ENCODE measurements around the gene CENPP.

CENPP gene

GRCh38 chr9:92619601-92620300, 294.0 kb downstream of the CENPP start:
- DNase-seq: no peak

- peak; percentile 45 for DNase-seq
Measured at GRCh38 chr9:92620845-92621244, 295.1 kb downstream of the CENPP start.

- peak; percentile 25 for DNase-seq
Measured at GRCh38 chr9:92623936-92624335, 298.2 kb downstream of the CENPP start.

GRCh38 chr9:92626484-92626883, 300.7 kb downstream of the CENPP start:
- no peak for DNase-seq

DNA sequence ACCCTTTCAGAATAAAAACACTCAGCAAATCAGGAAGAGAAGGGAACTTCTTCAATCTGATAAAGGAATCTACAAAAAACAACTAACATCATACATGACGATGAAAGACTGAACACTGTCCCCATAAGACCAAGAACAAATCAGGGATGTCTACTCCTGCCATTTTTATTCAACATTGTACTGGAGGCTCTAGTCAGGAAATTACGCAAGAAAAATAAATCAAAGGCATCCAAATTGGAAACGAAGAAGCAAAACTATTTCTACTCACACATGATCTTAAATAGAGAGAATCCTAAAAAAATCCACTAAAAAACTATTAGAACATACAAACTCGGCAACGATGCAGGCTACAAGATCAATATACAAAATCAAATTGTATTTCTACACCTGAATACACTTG, 301.9 kb downstream of the CENPP start:
- DNase-seq: no peak

DNA sequence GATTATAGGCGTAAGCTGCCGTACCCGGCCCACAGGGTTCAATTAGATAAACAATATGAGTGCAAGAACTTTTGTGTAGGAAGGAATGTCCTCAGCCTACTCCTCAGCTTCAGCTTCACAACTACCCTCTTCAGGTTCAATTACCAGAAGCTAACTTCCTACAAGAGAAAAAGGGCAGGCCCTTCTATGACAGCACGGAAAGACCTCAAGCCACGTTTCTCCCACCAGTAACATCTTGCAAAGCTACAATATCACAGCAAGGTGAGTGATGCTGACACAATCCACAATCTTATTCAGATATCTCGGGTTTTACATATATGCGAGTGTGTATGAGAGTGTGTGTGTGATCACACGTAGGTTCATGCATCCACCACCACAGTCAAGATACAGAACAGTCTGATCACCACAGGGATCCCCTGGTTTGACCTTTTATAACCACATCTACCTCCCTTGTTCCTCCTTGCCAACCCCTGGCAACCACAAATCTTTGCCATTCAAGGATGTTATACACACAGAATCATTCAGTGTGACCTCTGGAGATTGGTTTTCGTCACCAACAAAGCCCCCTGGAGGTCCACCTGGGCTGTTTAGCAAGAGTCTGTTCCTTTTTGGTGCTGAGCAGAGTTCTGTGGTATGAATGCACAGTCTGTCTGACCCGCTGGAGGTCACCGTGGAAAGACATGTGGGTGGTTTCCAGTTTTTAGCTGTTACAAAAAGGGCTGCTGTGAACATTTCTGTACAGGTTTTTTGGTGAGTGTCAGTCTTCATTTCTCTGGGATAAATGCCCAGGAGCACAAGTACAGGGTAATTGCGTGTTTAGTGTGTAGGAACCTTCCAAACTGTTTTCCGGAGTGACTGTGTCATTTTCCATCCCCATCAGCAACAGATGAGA, 305.9 kb downstream of the CENPP start:
- DNase-seq: peak; percentile 51

GRCh38 chr9:92632641-92633040, 306.9 kb downstream of the CENPP start:
- DNase-seq: peak; percentile 41

- DNase-seq: peak; percentile 47
Measured at GRCh38 chr9:92633614-92634278, 308.0 kb downstream of the CENPP start.

GRCh38 chr9:92634712-92635605, 309.2 kb downstream of the CENPP start:
- peak; percentile 85 for DNase-seq

GRCh38 chr9:92635760-92636159, 310.0 kb downstream of the CENPP start:
- DNase-seq: peak; percentile 25

DNA sequence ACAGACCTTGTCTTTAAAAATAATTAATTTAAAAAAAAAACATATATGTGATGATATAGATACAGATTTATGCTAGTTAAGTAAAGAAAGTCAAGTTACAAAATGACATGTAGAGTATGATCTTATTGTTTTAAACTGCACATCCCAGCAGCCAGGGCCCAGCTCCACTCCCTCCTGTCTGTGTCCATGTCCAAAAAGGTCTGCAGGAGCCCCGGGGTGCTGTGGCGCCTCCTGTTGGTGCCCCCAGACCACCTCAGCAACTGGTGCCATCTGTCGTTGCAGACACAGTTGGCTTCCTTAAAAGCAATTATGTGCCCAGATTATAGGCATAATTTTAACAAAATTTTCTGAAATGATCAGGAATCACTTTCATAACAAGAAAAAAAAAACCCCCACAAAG, 310.9 kb downstream of the CENPP start:
- peak; percentile 30 for DNase-seq

DNA sequence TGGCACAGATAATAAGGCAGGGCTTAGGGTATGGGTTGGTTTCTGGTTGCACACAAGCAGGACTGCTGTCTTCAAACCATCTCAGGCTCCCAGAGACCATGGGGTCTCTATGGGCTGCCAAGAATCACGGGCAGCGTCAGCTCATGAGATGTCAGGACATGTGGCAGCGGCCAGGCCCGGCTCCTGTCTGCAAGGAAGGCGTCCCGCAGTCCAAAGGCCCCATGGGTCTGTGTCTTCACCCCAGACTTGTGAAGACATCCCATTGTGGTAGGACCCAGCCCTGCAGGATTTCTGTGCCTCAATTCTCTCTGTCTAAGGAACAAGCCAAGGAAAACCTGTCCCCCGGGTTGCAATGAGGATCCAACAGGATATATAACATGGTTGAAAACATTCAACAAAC, 311.6 kb downstream of the CENPP start:
- DNase-seq: peak; percentile 37

- peak; percentile 40 for DNase-seq
Measured at GRCh38 chr9:92637886-92638620, 312.3 kb downstream of the CENPP start.

DNA sequence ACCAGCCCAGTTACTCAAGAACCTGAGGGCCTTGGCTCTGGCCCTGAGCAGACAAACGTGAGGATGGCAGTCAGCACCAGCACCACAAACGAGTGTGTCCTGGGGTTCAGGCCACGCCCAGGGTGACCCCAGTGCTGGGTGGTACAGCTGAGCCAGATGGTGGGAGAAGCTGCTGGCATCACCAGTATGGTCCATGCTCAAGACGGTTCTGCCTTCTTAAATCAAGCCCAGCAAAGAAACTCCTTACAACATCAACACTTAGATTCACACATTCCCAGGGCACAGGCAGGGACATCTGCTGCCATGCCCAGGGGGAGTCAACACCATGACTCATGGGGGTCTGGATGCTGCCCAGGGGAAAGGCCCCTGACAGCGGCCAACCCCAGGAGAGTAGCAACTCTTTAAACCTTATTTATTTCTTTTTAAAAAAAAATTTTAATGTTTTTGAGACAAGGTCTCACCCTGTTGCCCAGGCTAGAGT, 312.9 kb downstream of the CENPP start:
- DNase-seq: peak; percentile 35

- peak; percentile 10 for DNase-seq
Measured at GRCh38 chr9:92639124-92639523, 313.4 kb downstream of the CENPP start.

DNA sequence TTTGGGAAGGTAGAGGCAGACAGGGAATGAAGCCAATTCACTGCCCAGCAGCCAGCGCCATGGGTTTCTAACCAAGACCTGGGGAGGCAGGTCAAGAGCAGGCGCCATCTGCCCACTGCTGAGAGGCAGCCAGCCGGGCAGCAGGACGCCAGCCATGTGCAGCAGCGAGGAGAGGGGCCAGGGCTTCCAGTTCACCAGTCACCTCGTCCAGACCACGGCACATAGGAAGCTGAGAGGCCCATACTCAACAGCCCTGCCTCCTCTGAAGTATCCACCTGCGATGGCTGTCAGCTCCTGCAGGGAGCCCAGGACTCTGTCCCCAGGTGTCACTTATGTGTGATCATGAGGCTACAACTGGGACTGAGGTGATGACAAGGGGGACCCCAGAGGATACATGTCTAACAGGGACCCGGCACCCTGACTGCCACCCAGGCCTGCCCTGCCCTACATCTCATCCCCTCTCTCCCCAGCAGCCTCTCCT, 314.1 kb downstream of the CENPP start:
- DNase-seq: peak; percentile 40

GRCh38 chr9:92640398-92641091, 314.8 kb downstream of the CENPP start:
- DNase-seq: peak; percentile 23

DNA sequence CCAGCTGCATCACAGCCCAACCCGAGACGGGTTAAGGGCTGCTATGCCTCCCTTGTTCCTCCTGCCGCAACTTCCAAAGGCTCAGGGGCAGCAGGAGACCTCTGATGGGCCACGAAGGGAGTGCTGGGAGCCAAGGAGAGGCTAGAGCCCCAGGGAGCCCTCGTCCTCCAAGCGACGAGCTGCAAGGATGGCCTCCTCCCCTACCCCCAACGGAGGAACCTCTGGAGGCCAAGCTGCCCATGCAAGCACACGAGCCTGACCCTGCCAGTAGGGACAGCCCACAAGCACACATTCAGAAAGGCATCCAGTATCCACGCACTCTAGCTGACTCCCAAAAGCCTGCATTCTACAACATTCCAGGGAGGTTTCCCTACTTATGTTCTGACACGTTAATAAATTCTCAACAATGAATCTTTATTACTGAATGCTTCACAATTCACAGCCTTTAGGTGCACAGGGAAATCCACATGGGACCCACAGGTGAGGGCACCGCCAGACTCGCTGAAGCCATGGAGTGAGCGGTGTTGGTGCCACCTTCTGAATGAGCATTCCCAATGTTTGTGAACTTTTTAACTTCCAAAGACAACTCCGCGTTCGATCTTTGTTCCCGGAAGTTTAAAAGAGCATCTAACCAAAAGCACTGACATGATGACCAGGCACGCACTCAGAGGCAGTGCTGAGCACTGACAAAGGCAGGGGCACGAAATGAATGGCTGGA, 315.5 kb downstream of the CENPP start:
- peak; percentile 23 for DNase-seq

DNA sequence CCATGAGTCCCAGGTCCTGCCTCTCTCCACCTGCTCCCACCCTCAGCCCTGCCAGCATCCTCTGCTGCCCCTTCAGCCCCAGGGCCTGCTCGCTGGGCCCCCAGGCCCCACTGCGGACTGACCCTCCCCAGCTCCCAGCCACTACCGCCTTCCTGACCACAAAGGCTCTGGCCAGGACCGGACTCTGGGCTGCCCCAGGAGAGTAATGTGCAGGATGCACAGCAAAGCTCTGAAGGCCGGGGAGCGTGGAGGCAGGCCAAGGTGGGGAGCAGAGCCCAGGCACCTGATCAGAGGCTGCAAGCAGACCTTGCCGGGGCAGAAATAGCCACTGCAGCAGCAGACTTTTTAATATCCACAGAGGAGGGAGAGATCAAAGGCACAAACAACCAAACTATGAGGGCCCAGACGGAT, 316.3 kb downstream of the CENPP start:
- no peak for DNase-seq

GRCh38 chr9:92642564-92642963, 316.8 kb downstream of the CENPP start:
- DNase-seq: peak; percentile 28
